ENCODE results near the gene MYL3.

DNA sequence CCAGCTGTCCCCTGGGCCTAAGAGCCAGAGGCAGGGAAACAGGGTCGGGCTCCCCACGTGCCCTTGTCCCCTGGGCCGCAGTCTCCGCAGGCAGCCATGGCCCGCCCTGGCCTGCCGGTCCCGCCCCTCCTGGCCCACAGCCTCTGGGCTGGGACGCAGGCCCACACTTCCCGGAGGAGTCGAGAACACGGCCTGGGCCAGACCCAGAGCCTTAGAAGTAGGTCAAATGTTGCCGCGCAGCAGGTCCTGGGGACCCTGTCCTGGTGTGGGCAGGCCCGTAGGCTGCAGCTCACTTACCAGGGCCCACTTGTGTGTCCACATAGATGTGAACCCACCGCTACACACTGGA is 4.3 kb upstream of the MYL3 start:
- TF ChIP-seq EZH2phosphoT487 (IDR thresholded peaks at IDR 0.05; ENCODE audit: insufficient read depth, low read depth) = no peak
- no peak for TF ChIP-seq EZH2 (IDR thresholded peaks at IDR 0.05; ENCODE audit: insufficient read depth, poor library complexity, severe bottlenecking)

Data from GM23248 (cell line).